Left ventricle myocardium inferior (tissue), 1 donor: ENCODE data around the gene CCL4. TPM values are rescaled to one million over a fixed set of nuclear protein-coding genes. Genes with fewer than 3 reads are reported as not detected.

ENCODE experiments used
- total RNA-seq: library from RNA; stranded (reverse); fragmentation: NEBNext Ultra II Directional; extraction: Animal tissue kit (Norgen Biotek cat#: 25700); gene quantifications from one replicate; pipeline ENCODE4 v1.2.1, GENCODE V29; 2021
- donor health status: DM: no; HTN: yes; CAD: no; lungs with severe emphysema.

CCL4 gene
- total RNA-seq, 1 donor from 2014 or later = 0.91 TPM

Other genes starting within 250 kb of the CCL4 start
- gene HEATR9, start 234.9 kb upstream of the CCL4 start, total RNA-seq = not detected
- gene CCL5, start 223.5 kb upstream of the CCL4 start, total RNA-seq = 0.60 TPM
- gene RDM1, start 173.1 kb upstream of the CCL4 start, total RNA-seq = not detected
- gene LYZL6, start 160.1 kb upstream of the CCL4 start, total RNA-seq = not detected
- not detected for gene CCL16, start 122.3 kb upstream of the CCL4 start, total RNA-seq
- 8.8 TPM for gene CCL14, start 117.1 kb upstream of the CCL4 start, total RNA-seq
- gene CCL15, start 102.3 kb upstream of the CCL4 start, total RNA-seq = not detected
- gene CCL23, start 85.9 kb upstream of the CCL4 start, total RNA-seq = not detected
- 1.1 TPM for gene CCL18, start 39.6 kb upstream of the CCL4 start, total RNA-seq
- gene CCL3, start 13.7 kb upstream of the CCL4 start, total RNA-seq = not detected
- gene TBC1D3B, start 72.8 kb downstream of the CCL4 start, total RNA-seq = 3.4 TPM
- not detected for gene CCL3L1, start 92.9 kb downstream of the CCL4 start, total RNA-seq
- not detected for gene CCL4L2, start 107.2 kb downstream of the CCL4 start, total RNA-seq
- not detected for gene TBC1D3I, start 160.7 kb downstream of the CCL4 start, total RNA-seq
- not detected for gene TBC1D3G, start 220.1 kb downstream of the CCL4 start, total RNA-seq